Endometrium (tissue), 2 donors: ENCODE measurements around the gene ARHGAP40.

ENCODE experiments used
- FAIRE-seq: peaks from 2 replicates; lab custom pipeline; 2012; peaks lifted over from hg19 to GRCh38; lab: Jason Lieb, UNC
- donor health status: control.
- donor health status: control.

The ARHGAP40 gene

DNA sequence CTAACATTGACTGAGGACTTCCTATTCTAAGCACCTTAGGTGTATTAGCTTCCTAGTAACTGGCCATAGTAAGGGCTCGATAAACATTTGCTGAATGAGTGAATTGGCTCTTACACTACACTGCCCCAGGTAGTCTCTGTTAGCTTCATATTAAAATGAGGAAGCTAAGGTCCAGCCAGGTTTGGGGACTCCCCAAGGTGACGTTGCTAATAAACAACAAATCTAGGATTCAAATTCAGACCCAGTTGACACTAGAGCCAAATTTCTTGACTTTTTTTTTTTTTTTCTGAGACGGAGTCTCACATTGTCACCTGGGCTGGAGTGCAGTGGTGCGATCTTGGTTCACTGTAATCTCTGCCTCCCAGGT is 16.2 kb downstream of the ARHGAP40 start:
- FAIRE-seq = no peak

DNA sequence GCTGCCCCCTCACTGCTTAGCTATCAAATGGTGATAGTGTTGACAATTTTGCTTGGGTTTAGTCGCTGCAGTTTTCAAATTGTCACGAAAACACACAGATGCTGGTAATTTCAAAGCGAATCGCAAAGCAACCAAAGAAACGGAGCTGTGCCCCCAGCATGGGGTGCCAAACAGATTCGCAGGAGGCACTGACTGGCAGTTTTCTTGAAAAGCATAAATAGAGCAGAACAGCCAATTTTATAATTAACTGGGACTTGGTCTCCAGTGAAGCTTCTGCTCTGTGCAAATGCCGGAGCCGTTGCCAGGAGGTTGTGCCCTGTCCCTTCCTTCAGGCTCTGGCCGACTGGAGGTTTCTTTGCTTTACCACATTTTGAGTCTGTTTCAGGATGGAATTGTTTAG is 18.8 kb downstream of the ARHGAP40 start:
- no peak for FAIRE-seq

DNA sequence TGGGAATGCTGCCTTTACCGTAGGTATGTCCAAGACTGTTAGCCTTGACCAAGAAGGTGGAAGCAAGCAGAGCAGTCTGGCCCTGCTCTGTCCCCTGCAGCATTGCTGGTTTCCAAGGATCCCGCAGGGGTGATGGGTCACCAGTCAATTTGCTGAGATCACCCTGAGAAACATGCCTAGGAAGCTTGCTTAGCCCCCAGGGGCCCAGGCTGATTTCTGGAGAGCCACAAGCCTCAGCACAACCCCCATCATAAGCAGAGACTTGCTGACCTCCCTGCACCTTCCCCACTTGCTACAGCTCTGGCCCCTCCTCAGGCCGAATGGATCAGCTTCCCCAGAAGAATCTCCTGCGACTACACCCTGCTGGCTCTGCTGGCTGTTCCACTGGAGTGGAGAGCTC is 21.5 kb downstream of the ARHGAP40 start:
- no peak for FAIRE-seq

DNA sequence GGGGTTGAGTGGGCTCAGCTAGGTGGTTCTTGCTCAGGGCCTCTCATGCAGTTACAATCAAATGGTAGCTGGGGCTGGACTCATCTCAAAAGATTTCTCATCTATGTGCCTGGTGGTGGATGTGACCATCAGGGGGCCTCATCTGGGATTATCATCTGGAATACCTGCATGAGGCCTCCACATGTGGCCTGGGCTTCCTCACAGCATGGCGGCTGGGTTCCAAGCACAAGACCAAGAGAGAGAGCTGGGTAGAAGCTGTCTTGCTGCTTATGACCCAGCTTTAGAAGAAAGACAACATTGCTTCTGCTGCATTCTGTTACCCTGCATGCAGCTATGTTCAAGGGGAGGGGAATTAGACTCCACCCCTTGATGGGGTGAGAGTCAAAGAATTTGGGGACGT is 22.5 kb downstream of the ARHGAP40 start:
- FAIRE-seq = no peak

DNA sequence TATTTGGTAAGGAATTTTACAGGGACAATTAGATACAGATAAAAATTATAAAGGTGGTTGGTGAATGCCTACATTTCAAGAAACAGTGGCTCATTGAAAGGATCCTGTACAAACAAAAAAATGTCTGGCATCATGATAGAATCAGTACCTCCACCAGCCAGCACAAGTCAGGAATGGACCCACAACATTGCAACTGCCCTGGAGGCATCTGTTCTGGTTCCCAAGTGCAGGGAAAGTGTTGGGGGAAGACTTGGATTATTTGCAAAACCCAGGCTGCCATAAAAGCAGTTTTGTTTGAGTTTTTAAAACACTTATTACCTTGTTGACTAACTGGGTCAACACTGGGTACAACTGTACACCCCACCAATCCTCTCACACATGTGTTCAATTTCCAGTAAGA is 24.3 kb downstream of the ARHGAP40 start:
- FAIRE-seq = no peak

DNA sequence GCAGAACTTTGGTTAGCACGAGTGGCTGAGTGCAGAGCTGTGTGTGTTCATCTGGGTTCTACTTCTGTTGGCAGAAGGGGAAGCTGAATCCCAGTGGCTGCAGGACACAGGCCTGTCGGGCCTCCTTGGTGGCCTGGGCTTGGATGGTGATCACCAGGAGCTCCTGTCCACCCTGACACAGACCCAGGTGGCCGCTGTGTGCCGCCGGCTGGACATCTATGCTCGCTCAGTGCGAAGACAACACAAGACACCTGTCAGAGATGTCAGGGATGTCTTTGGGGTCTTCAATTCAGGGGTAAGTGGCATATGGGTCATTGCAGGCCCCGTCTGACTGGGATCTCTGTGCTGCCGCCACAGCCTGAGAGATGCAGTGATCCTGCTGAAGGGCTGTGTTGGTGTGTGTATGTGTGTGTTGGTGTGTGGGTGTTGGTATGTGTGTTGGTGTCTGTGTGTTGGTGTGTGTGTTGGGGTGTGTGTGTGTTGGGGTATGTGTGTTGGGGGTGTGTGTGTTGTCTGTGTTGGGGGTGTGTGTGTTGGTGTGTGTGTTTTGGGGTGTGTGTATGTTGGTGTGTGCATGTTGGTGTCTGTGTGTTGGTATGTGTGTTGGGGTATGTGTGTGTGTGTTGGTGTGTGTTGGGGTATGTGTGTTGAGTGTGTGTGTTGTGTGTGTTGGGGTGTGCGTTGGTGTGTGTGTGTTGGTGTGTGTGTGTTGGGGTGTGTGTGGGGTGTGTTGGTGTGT is 25.5 kb downstream of the ARHGAP40 start:
- FAIRE-seq = no peak

DNA sequence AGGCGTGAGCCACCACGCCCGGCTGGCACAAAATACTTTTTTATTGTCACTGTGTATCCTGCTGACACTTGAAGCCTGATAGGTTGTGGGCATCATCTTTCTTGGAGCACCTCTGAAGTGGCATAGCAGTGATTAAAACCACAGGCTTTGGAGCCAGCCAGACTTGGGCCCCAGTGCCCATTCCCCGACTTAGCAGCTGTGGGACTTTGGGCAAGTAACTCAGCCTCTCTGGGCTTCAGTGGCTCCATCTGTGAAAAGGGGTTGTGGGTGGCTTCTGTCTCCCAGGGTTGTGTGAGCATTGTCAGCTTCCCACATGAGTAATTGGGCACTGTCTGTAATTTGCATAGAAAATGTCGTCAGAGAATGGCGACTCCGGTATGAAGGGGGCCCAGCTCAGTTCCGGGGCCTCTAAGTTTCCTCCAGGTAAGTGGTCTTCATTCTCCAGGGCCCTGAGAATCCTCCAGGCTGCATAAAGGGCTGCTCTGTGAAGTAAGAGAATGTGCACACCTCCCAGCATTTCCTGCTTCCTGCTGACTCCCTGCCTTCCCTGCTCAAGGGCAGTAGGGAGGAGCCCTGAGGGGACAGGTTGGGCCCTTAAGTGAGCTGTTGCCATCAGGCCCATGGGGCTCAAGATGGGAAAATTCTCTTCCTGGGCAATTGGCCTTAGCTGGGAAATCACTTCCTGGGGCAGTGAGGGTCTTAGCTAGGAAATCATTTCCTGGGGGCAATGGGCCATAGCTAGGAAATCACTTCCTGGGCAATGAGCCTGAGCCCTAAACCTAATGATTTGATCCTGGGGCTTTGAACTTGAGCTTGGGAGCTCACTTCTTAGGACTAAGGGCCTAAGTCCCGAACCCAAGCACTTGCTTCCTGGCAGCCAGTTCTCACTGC is 27.2 kb downstream of the ARHGAP40 start:
- FAIRE-seq = no peak

DNA sequence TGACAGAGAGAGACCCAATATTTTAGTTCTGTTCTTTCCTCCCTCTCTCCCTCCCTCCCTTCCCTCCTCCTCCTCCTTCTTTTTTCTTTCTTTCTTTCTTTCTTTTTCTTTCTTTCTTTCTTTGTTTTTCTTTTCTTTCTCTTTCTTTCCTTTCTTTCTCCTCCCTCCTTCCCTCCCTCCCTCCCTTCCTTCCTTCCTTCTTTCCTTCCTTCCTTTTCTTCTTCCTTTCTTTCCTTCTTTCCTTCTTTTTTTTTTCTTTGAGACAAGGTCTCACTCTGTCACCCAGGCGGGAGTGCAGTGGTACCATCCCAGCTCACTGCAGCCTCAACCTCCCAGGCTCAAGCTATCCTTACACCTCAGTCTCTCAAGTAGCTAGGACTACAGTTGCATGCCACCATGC is 28.4 kb downstream of the ARHGAP40 start:
- no peak for FAIRE-seq

DNA sequence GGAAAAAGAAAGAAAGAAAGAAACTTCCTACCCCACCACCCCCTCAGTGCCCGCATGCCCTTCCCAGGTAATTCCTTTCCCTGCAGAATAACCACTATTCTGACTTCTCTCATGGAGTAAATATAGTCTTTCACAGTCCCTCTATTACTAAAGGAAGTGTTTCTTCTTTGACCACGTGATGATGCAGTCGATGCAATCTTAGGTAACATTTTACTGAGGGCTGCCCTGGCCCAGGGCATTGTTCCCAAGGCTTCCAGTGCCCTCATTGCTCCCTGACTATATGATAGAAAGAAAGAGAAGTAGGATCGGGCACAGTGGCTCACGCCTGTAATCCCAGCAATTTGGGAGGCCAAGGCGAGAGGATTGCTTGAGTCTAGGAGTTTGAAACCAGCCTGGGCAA is 29.1 kb downstream of the ARHGAP40 start:
- FAIRE-seq = no peak

DNA sequence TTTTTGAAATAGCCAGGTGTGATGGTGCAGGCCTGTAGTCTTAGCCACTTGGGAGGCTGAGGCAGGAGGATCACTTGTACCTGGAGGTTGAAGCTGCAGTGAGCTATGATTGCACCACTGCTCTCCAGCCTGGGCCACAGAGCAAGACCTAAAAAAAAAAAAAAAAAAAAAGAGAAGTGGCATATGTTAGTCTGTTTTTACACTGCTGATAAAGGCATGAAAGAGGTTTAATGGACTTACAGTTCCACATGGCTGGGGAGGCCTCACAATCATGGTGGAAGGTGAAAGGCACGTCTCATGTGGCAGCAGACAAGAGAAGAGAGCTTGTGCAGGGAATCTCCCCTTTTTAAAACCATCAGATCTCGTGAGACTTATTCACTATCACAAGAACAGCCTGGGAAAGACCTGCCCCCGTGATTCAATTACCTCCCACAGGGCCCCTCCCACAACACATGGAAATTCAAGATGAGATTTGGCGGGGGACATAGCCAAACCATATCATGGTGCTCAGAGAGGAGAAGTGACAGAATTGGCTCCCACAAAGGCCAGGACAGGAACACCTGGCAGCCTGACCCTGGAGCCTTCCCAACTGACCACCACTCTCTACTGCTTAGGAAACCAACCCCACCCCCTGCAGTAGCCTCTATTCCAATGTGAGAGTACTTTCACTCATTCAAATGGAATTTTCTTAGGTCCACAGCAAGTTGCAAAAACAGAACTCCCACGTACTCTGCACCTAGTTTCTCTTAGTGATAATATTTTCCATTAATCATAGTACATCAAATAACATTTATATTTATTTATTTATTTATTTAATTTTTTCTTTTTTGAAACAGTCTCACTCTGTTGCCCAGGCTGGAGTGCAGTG is 29.8 kb downstream of the ARHGAP40 start:
- FAIRE-seq = no peak

DNA sequence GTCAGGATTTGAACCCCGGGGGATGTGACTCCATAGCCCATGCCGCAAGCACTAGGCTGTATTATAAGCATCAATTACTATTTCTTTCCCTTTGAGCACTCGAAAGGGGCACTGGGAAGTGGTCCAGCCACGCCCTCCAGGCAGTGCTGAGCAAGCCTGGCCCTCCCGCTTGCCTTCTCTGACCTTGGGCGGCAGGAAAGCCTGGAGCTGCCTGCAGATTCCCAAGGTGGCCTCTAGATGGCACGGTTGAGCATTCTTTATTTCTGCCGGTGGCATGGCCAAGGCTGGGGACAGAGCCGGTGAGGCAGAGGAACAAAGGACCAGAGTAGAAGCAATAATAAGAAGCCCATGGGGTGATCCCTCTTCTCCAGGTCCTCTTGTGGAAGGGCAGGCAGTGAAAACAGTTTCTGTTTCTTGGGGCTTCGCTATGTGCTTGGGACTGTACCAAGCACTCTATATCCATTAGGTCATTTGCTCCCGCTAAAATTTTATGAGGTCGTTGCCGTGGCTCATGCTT is 32.0 kb downstream of the ARHGAP40 start:
- FAIRE-seq = no peak

DNA sequence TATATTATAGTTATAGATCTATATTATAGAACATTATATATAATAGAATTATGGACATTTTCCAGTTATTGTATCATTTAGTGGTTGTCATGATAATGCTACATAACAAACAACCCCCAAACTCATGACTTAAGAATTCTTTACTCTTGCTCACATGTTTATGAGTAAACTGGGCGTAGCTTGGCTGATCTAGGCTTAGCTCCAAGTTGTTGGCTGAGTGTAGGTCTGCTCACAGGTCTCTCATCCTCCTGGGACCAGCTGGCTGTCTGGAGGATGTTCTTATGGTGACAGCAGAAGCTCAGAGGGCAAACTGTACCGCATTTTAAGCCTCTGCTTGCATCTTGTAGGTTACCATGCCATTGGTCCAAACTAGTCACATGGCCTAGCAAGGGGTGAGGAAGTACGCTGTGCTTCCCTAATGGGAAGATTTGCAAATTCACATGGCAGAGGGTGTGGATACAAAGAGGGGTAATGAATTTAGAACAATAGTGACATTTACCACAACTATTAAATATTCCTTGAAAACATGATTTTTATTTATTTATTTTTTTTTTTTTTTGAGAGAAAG is 34.2 kb downstream of the ARHGAP40 start:
- no peak for FAIRE-seq

DNA sequence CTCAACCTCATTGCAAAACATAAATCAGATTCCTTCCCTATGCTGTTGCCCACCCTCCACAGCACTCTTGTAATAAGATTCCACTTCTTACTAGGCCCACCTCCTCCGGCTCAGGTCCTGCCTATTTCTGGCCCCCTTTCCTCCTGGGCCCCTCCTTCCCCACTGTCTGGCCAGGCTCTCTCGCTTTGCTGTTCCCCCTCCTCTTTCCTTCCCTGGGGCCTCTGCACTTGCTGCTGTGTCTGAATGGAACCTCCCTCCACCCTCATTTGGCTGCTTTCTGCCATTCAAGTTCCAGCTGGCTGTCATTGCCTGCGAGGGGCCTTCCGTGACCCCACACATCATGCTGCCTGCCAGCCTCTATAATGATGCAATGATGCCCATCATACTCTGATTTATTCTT is 38.9 kb downstream of the ARHGAP40 start:
- FAIRE-seq = no peak

DNA sequence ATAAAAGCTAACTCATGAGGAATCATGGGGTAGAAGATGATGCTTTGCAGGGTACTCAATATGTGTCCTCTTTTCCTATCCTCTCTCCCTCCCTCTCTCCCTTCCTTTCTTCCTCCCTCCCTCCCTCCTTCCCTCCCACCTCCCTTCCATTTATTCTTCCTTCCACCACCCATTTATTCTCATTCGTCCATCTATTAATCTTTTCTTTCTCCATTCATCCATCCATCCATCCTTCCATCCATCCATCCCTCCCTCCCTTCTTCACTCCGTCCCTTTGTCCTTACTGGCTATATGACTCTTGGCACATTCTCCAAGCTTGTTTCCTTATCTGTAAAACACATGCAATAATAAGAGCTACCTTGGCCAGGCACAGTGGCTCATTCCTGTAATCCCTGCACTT is 40.9 kb downstream of the ARHGAP40 start:
- FAIRE-seq = no peak

DNA sequence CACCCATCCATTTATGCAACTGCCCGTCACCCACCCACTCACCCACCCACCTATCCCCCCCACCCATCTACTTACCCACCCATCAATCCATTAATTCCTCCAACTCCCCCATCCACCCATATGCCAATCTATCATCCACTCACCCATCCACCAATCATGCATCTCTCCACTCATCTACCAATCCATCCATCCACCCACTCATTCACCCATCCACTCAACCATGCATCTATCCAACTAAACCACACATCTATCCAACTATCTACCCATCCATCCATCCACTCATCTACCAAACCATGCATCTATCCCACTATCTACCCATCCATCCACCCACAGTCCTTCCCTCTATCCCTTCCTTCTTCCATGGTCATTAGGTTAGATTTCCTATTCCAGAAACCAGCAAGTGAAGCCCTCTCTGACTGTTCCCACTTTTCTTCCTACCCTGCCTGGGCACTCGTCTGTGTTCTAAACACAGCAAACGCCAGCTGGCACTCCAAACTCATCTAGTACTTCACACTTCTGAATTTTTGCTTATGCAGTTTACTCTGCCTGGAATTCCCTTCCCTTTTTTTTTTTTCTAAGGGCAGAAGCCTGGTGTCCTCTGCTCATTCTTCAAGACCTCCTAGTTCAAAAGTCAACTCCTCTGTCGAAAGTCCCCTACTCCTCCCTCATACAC is 43.1 kb downstream of the ARHGAP40 start:
- FAIRE-seq = no peak

DNA sequence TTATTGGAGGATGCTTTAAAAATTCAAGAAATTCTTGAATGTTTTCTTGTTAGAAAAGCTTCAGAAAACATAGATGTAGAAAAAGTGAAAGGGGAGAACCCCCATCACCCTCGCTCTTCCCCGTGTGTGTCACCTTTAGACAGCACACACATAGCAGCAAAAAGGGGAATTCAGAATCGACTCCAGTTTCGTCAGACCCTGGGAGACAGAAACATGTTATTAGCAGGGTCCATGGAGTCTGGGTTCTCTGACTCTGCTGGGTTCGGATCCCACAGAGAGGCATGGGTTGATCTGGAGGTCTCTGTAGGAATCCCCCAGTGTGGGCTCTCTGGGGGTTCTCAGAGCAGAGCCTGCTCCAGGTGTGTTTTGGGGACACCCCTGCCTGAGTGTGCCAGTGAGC is 43.7 kb downstream of the ARHGAP40 start:
- no peak for FAIRE-seq

DNA sequence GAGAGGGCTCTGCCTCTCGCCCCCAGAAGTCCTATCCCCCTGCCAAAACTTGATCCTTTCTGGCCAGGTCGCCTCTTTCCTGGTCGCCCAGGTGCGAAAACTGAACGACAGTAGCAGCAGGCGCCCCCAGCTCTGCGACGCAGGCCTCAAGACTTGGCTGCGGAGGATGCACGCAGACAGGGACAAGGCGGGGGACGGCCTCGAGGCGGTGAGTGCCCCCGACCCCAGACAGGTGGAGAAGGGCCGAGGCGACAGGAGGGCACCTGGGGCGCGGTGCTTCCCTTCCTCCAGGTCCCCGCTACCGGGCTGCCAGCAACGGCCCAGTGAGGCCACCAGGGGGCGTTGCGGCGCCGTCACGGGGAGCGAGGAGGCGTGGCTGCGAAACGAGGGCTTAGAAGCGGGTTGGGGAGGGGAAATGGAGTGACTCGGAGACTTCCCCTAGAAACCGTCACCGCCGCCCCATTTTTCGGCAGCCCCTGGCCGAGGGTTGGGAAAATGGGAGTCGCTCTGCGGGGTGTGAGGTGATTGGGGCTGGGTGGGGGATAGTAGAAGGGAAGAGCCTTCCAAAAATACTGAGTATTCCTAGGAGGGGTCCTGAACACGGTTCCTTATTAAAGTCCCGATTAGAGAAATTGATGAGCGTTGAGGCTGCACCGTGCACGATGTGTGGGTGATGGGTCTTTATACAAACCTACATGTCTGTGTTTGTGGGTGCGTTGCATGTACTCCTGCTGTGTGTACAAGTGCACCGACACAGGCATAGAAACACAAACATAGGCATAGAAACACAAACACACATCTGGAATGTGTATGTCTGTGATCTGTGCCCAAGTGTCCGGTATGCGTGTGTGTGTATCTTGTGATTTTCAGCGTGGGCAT is 44.6 kb downstream of the ARHGAP40 start:
- FAIRE-seq = no peak

DNA sequence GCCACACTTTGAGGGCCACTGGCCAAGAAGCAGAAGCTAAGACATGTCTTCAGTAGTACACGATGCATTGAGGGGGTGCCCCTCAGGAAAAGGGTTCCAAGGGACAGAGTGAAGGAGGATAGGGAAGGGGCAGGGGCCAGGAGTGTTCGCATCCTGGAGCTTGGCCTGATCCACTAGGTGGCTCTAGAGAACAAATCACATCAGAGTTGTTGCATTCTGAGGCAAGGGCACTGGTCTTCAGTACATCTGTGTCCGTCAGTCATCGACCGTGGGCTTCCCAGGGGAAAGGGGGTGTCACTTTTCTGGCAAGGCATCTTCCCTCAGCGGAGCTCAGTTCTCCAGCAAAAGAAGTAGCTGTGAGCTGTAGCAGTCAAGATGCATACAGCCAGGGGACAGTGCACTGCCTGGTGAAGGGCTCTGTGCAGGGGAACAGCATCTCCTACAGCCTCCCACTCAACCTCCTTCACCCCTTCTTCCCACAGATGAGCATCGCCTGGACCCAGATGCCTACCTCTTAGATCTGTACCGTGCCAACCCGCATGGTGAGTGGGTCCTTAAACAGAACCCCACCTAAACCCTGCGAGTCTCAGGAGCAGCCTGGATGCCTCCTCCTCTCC is 47.8 kb downstream of the ARHGAP40 start:
- FAIRE-seq = no peak

DNA sequence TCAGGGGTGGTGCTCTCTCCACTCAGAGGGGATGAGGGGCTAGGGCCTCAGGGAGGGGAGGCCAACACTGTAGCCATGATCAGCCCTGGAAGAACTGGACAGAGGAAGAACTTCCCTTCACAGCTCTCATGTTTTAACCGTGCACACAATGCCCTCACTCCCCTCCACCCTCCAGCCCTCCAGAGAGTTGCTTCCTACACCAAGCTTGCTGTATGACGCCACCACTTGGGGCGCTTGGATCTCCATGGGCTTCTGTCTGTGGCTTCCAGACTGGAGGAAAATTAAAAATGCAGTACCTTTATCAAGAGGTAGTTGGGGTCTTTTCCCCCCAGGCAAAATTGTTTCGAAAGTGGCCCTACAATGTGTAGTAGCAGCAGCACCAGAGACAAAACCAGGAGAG is 48.4 kb downstream of the ARHGAP40 start:
- FAIRE-seq = no peak

DNA sequence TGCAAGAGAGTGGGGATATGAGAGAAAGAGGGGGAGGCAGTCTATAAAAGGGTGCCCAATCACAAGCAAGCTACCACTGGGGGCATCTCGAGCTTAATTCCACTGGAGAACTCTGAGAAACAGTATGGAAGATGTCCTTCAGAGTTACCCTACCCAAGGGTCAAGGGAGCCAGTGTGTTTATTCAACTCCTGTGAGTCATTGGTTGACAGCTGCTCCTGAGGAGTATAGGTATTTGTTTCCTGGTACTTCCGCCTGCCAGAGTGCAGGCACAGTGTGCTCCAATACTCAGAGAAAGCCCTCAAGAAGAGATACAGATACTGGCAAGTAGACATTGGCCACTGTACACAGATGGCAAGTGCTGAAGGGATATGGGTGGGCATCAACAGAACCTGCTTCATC is 49.5 kb downstream of the ARHGAP40 start:
- no peak for FAIRE-seq
